ENCODE results near the gene PECR.
A peak's percentile ranks its signal among the peaks of the same experiment; 100 is the strongest.
"Not testable (repeated sequence)": the region's sequence is repeated elsewhere in the genome, so short reads cannot be mapped to it uniquely, and the experiment has no call there.

PECR gene

DNA sequence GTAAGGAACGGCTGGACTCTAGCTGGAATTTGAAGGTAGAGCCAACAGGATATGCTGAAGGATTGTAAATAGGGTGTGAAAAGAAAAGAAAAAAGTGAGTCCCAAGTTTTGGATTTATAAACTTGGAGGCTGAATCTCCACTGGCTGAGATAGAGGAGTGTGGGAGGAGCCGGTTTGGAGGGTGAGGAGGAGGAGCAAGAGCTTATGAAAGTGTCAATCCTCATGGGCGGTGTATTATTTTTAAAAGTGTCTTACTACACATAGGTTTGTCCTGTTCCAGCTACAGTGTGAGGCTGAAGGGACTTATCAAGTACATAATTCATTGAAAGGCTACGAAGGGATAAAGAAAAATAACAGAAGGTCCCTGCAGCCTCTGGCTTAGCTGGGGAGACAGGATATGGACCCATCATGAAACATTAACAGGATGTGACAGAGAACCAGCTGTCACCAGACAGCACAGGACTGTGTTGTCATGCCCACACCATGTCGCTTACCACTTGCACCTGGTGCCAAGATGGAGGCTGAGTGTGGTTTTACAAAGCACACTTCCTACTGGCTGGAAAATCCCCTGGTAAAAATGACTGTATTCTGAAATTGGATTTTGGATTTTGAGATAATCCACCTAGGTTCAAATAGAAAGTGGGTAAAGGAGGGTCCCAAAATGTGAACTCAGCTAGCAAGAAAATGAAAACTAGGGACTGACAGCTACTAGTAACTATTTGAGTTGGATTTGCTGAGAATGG, 65.7 kb downstream of the PECR start:
- Histone ChIP-seq H3K4me1 (ENCODE audit: insufficient read depth, insufficient read length) (no peaks in the 10 kb centered on the region), H3K27me3 (ENCODE audit: insufficient read depth, insufficient read length) (no peaks in the 10 kb centered on the region), H3K36me3 (ENCODE audit: insufficient read depth, insufficient read length, low read length) (no peaks in the 10 kb centered on the region), H3K4me3 (ENCODE audit: insufficient read length, low read depth) (no peak overlapping the region), H3K9me3 (ENCODE audit: insufficient read depth, low read length) (no peaks in the 10 kb centered on the region), H3K9ac (ENCODE audit: insufficient read length, low read depth) (no peak overlapping the region)
- TF ChIP-seq SUZ12 (IDR thresholded peaks at IDR 0.05; ENCODE audit: extremely low read depth, insufficient read depth, insufficient read length) (no peak), ZNF274 (IDR thresholded peaks at IDR 0.05; ENCODE audit: low read depth, low read length) (no peak), YY1 (IDR thresholded peaks at IDR 0.05; ENCODE audit: insufficient read depth, insufficient read length) (no peak)
- DNase-seq (ENCODE audit: low read depth, low spot score) = no peak

DNA sequence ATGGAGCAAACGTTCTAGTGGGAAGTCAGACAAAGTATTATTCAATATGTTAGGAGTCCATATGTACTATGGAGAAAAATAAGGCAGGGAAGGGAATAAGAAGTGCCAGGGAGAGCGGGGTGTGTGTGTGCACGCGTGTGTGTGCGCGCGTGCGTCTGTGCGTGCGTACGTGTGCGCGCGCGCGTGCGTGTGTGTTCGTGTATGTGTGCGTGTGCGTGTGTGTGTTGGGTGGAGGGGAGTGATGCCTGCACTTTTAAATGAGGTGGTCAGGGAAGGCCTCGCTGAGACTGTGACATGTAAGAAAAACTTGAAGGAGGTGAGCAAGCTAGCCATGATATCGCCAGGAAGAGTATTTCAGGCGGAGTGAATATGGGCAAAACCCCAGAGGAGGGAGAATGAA, 66.6 kb downstream of the PECR start:
- no peaks in the 10 kb centered on the region for H3K27me3 ChIP-seq (ENCODE audit: insufficient read depth, insufficient read length)
- H3K4me3 ChIP-seq (ENCODE audit: insufficient read length, low read depth) = no peak overlapping the region
- no peak for DNase-seq (ENCODE audit: low read depth, low spot score)
- no peaks in the 10 kb centered on the region for H3K9me3 ChIP-seq (ENCODE audit: insufficient read depth, low read length)
- H3K4me1 ChIP-seq (ENCODE audit: insufficient read depth, insufficient read length) = no peaks in the 10 kb centered on the region
- TF ChIP-seq ZNF274 (IDR thresholded peaks at IDR 0.05; ENCODE audit: low read depth, low read length) = no peak
- TF ChIP-seq YY1 (IDR thresholded peaks at IDR 0.05; ENCODE audit: insufficient read depth, insufficient read length) = no peak
- no peak overlapping the region for H3K9ac ChIP-seq (ENCODE audit: insufficient read length, low read depth)
- H3K36me3 ChIP-seq (ENCODE audit: insufficient read depth, insufficient read length, low read length) = no peaks in the 10 kb centered on the region

DNA sequence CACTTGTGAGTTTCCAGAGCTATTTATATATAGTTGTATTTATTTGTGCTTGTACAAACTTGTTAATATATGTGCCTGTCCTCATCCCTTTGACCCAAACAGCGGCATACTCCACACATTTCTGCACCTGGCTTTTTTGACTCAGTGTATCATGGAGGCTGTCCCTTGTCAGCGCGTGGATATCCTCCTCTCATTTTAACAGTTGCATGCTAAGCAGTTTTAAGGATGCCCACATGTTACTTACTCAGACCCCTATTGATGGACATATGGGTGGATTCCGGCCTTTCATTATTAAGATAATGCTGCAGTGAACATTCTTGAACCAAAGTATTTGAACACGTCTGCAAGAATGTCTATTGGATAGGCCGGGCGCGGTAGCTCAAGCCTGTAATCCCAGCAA, 67.6 kb downstream of the PECR start:
- DNase-seq (ENCODE audit: low read depth, low spot score) = no peak
- Histone ChIP-seq H3K27me3 (ENCODE audit: insufficient read depth, insufficient read length) (no peaks in the 10 kb centered on the region), H3K4me3 (ENCODE audit: insufficient read length, low read depth) (no peak overlapping the region), H3K9ac (ENCODE audit: insufficient read length, low read depth) (no peak overlapping the region), H3K36me3 (ENCODE audit: insufficient read depth, insufficient read length, low read length) (no peaks in the 10 kb centered on the region), H3K4me1 (ENCODE audit: insufficient read depth, insufficient read length) (no peaks in the 10 kb centered on the region), H3K9me3 (ENCODE audit: insufficient read depth, low read length) (no peaks in the 10 kb centered on the region)
- TF ChIP-seq SUZ12 (IDR thresholded peaks at IDR 0.05; ENCODE audit: extremely low read depth, insufficient read depth, insufficient read length) (no peak), YY1 (IDR thresholded peaks at IDR 0.05; ENCODE audit: insufficient read depth, insufficient read length) (no peak), ZNF274 (IDR thresholded peaks at IDR 0.05; ENCODE audit: low read depth, low read length) (no peak)

DNA sequence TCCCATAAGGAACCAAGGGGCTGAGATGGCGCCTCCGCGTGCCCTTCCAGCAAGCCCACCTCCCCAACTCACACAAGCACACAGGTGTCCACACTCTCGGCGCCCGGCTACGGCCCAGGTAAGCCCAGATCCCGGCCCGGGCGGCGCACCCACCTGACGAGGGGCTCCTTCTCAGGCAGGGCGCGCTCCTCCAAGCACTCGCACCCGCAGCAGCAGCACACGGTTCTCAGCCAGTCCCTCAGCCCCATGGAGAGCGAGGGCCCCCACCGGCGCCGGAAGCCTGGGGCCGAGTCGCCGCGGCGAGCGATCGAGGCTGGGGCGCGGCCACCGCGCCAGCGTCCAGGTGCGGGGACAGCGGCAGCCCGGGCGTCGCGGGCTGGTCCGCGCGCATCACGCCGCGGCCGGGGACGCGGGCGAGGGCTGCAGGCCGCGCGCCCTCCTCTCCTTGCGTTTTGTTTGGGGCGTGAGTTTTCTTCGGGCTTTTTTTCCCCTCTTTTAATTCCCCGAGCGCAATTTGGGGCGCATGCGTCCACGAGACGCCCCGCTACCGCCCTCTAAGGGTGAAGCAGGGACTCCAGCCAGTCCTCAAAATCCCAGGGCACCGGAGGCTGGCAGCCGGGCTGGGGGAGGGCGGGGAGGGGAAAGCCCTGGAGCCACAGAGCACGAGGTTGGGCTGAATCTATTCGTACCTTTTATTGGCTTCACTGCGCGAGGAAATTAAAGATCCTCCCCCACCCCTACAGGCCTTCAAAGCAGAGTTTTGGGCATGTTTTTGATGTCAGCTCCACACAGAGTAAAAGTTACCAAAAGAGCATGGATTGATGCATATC, 68.3 kb downstream of the PECR start, which contains the start of gene MREG:
MREG (minus strand) TSS at position 472 of the 830 bp plus-strand sequence; CDS start at position 248, 224 bp downstream.
- peak; percentile 80 for DNase-seq (ENCODE audit: low read depth, low spot score)
- H3K4me3 ChIP-seq (ENCODE audit: insufficient read length, low read depth) = peak within 1 kb of the TSS; percentile 77
- H3K36me3 ChIP-seq (ENCODE audit: insufficient read depth, insufficient read length, low read length) = no peaks in the 10 kb centered on the region
- peak within 1 kb of the TSS; percentile 88 for H3K9ac ChIP-seq (ENCODE audit: insufficient read length, low read depth)
- TF ChIP-seq SUZ12 (IDR thresholded peaks at IDR 0.05; ENCODE audit: extremely low read depth, insufficient read depth, insufficient read length) (no peak), YY1 (IDR thresholded peaks at IDR 0.05; ENCODE audit: insufficient read depth, insufficient read length) (no peak), ZNF274 (IDR thresholded peaks at IDR 0.05; ENCODE audit: low read depth, low read length) (no peak)
- no peaks in the 10 kb centered on the region for H3K4me1 ChIP-seq (ENCODE audit: insufficient read depth, insufficient read length)
- no peaks in the 10 kb centered on the region for H3K9me3 ChIP-seq (ENCODE audit: insufficient read depth, low read length)
- no peaks in the 10 kb centered on the region for H3K27me3 ChIP-seq (ENCODE audit: insufficient read depth, insufficient read length)

DNA sequence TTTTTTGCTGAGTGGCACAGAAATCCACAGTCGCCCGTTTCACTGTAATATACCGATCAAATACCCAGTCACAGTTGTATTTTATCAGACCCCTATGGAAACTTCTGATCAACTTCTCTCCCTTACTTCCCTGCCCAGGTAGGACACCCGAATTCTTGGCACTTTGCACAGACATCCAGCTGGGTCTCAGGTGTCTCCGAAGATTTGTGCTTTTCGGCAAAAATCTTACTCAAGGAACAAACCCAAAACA, 68.9 kb downstream of the PECR start:
- no peaks in the 10 kb centered on the region for H3K4me1 ChIP-seq (ENCODE audit: insufficient read depth, insufficient read length)
- no peaks in the 10 kb centered on the region for H3K36me3 ChIP-seq (ENCODE audit: insufficient read depth, insufficient read length, low read length)
- no peaks in the 10 kb centered on the region for H3K9me3 ChIP-seq (ENCODE audit: insufficient read depth, low read length)
- TF ChIP-seq YY1 (IDR thresholded peaks at IDR 0.05; ENCODE audit: insufficient read depth, insufficient read length) (no peak), SUZ12 (IDR thresholded peaks at IDR 0.05; ENCODE audit: extremely low read depth, insufficient read depth, insufficient read length) (no peak), ZNF274 (IDR thresholded peaks at IDR 0.05; ENCODE audit: low read depth, low read length) (no peak)
- H3K9ac ChIP-seq (ENCODE audit: insufficient read length, low read depth) = peak overlapping the region; percentile 88
- DNase-seq (ENCODE audit: low read depth, low spot score) = no peak
- H3K4me3 ChIP-seq (ENCODE audit: insufficient read length, low read depth) = peak overlapping the region; percentile 77
- no peaks in the 10 kb centered on the region for H3K27me3 ChIP-seq (ENCODE audit: insufficient read depth, insufficient read length)

DNA sequence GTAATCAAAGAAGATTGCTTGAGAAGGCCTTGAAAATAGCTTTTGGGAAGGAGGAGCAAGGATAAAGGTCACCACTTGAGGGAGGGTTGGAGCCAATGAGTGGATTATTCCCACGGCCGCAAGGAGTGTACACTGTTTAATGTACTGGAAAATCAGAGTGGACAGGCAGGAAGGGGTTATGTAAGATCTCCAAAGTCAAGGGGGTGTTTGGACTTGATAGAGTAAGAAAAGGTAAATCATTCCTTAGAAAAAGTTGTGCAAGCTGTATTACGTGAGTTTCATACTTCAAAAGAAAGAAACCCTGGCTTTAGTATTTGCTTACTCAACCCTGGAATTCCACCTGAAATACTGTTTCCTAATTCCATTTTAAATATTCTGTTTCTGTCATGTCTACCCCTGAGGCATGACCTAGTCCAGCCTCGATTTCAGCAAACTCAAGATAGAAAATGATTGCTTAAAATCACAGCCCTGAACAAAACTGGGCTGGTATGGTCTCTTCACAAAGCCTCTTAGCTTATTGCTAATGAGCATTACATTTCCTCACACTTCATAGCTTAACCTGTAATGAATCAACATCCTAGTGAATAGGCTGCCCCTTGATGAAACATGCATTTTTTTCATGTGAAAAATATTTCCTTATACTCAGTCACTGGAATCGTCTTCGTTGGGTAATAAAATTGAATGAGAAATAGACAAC, 69.3 kb downstream of the PECR start:
- H3K9ac ChIP-seq (ENCODE audit: insufficient read length, low read depth) = peak overlapping the region; percentile 88
- no peaks in the 10 kb centered on the region for H3K27me3 ChIP-seq (ENCODE audit: insufficient read depth, insufficient read length)
- H3K9me3 ChIP-seq (ENCODE audit: insufficient read depth, low read length) = no peaks in the 10 kb centered on the region
- DNase-seq (ENCODE audit: low read depth, low spot score) = no peak
- TF ChIP-seq ZNF274 (IDR thresholded peaks at IDR 0.05; ENCODE audit: low read depth, low read length) = no peak
- TF ChIP-seq YY1 (IDR thresholded peaks at IDR 0.05; ENCODE audit: insufficient read depth, insufficient read length) = no peak
- no peak for TF ChIP-seq SUZ12 (IDR thresholded peaks at IDR 0.05; ENCODE audit: extremely low read depth, insufficient read depth, insufficient read length)
- no peaks in the 10 kb centered on the region for H3K4me1 ChIP-seq (ENCODE audit: insufficient read depth, insufficient read length)
- peak overlapping the region; percentile 77 for H3K4me3 ChIP-seq (ENCODE audit: insufficient read length, low read depth)
- H3K36me3 ChIP-seq (ENCODE audit: insufficient read depth, insufficient read length, low read length) = no peaks in the 10 kb centered on the region

DNA sequence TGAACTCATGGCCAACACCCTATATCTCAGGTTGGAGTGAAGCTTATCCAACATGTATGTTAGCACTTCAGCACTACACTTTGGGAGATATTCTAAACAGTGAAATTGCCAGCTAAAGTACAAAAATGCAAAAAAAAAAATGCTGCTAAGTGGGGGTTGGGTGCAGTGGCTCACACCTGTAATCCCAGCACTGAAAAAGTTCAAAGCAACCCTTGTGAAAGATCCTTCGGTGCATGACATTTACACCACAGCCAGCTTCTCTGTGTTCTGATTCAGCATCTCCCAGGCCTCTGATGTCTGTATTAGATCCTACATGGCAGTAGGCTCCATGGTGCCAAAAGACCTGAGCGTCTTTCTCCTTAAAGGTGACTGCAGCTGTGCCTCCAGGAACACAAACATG, 72.4 kb downstream of the PECR start:
- H3K9me3 ChIP-seq (ENCODE audit: insufficient read depth, low read length); H3K36me3 ChIP-seq (ENCODE audit: insufficient read depth, insufficient read length, low read length); H3K4me3 ChIP-seq (ENCODE audit: insufficient read length, low read depth); H3K9ac ChIP-seq (ENCODE audit: insufficient read length, low read depth); H3K27me3 ChIP-seq (ENCODE audit: insufficient read depth, insufficient read length); DNase-seq (ENCODE audit: low read depth, low spot score); H3K4me1 ChIP-seq (ENCODE audit: insufficient read depth, insufficient read length): not testable (repeated sequence)
